Measurements from ENCODE around the gene RNF114. TPM values are rescaled to one million over a fixed set of nuclear protein-coding genes. Genes with fewer than 3 reads are reported as not detected.
A peak's percentile ranks its signal among the peaks of the same experiment; 100 is the strongest.

Gene RNF114
- total and polyA plus RNA-seq, 4 donors, result 30.9 to 87.9 (median 40.9) TPM

DNA sequence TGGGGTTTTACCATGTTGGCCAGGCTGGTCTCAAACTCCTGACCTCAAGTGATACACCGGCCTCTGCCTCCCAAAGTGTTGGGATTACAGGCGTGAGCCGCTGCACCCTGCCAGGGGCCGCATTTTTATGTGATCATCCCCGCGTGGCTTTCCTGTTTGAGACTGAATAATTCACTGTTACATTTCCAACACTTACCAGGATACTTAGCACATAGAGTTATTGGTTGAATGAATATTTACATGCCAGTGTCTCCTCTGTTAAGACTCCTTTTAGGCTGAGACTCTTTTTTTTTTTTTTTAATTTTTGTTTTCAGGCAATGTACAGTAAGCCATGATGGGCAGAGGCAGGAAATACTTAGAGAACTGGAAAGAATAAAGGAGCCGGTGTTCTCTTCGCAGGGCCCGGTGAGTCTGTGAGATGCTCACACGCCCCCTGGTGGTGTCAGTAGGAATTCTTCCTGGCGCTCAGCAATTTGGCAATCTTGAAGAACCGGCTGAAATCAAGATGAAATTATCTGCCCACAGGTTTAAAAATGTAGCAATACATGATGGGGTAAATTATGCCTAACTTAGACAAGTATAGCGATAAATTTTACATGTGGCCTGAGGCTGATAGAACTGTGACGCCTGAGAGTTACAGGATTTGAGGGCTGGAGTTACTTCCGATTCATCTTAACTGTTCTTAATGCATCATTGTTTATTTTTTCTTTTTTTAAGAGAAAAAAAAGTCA, 7.6 kb upstream of the RNF114 start:
- Histone ChIP-seq H3K36me3 (ENCODE audit: control insufficient read depth in 4 of 4, insufficient read depth in 3 of 4, low read depth in 1 of 4, low read length in 3 of 4) (no peaks in the 10 kb centered on the region), H3K27ac (ENCODE audit: low read depth in 1 of 2, low read length in 2 of 2) (no peak overlapping the region), H3K27me3 (ENCODE audit: control insufficient read depth in 4 of 4, insufficient read depth in 4 of 4, low read length in 3 of 4) (no peaks in the 10 kb centered on the region), H3K9me3 (ENCODE audit: control insufficient read depth in 4 of 4, low read length in 3 of 4) (no peaks in the 10 kb centered on the region), H3K4me1 (ENCODE audit: control insufficient read depth in 4 of 4, insufficient read depth in 4 of 4, low read length in 3 of 4) (peaks cover 2 to 6% (median 5%) of the 10 kb centered on the region in 4 donors), H3K9ac (ENCODE audit: low read depth in 1 of 2, low read length in 2 of 2) (no peak overlapping the region), H3K4me3 (ENCODE audit: low read depth in 1 of 3, low read length in 3 of 3) (no peak overlapping the region)
- WGBS, result 21% methylated on average over 15 of the region's 15 CpGs
- peak; percentile 89 to 90 for TF ChIP-seq RAD21 (IDR thresholded peaks at IDR 0.05)
- TF ChIP-seq, protein P1, sequence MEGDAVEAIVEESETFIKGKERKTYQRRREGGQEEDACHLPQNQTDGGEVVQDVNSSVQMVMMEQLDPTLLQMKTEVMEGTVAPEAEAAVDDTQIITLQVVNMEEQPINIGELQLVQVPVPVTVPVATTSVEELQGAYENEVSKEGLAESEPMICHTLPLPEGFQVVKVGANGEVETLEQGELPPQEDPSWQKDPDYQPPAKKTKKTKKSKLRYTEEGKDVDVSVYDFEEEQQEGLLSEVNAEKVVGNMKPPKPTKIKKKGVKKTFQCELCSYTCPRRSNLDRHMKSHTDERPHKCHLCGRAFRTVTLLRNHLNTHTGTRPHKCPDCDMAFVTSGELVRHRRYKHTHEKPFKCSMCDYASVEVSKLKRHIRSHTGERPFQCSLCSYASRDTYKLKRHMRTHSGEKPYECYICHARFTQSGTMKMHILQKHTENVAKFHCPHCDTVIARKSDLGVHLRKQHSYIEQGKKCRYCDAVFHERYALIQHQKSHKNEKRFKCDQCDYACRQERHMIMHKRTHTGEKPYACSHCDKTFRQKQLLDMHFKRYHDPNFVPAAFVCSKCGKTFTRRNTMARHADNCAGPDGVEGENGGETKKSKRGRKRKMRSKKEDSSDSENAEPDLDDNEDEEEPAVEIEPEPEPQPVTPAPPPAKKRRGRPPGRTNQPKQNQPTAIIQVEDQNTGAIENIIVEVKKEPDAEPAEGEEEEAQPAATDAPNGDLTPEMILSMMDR (IDR thresholded peaks at IDR 0.05; ENCODE audit: low read depth, low read length, missing input control), result peak; percentile 93
- TF ChIP-seq, protein P2, sequence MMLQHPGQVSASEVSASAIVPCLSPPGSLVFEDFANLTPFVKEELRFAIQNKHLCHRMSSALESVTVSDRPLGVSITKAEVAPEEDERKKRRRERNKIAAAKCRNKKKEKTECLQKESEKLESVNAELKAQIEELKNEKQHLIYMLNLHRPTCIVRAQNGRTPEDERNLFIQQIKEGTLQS (IDR thresholded peaks at IDR 0.05), result no peak
- peak; percentile 81 for DNase-seq (ENCODE audit: low spot score)

DNA sequence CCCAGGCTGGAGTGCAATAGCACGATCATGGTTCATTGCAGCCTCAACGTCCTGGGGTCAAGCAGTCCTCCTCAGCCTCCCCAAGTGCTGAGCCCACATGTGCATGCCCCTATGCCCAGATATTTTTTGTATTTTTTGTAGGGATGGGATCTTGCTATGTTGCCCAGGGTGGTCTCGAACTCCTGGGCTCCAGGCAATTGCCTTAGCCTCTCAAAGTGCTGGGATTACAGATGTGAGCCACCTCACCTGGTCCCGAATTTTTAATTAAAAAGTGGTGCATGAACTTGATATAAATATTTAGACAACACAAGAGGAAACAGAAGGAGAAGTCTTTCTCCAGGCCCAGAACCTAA, 7.1 kb upstream of the RNF114 start:
- Histone ChIP-seq H3K9ac (ENCODE audit: low read depth in 1 of 2, low read length in 2 of 2) (no peak overlapping the region), H3K9me3 (ENCODE audit: control insufficient read depth in 4 of 4, low read length in 3 of 4) (no peaks in the 10 kb centered on the region), H3K36me3 (ENCODE audit: control insufficient read depth in 4 of 4, insufficient read depth in 3 of 4, low read depth in 1 of 4, low read length in 3 of 4) (no peaks in the 10 kb centered on the region), H3K27ac (ENCODE audit: low read depth in 1 of 2, low read length in 2 of 2) (no peak overlapping the region), H3K4me3 (ENCODE audit: low read depth in 1 of 3, low read length in 3 of 3) (no peak overlapping the region), H3K27me3 (ENCODE audit: control insufficient read depth in 4 of 4, insufficient read depth in 4 of 4, low read length in 3 of 4) (no peaks in the 10 kb centered on the region), H3K4me1 (ENCODE audit: control insufficient read depth in 4 of 4, insufficient read depth in 4 of 4, low read length in 3 of 4) (peaks cover 2 to 4% (median 3%) of the 10 kb centered on the region in 4 donors)
- WGBS, result 37% methylated on average over 4 of the region's 4 CpGs
- TF ChIP-seq, protein P1 (IDR thresholded peaks at IDR 0.05; ENCODE audit: low read depth, low read length, missing input control), result no peak
- TF ChIP-seq HNF4A (conservative IDR thresholded peaks at IDR 0.05) (no peak), FOXA2 (IDR thresholded peaks at IDR 0.05) (no peak), JUND (IDR thresholded peaks at IDR 0.05) (no peak), YY1 (IDR thresholded peaks at IDR 0.05) (no peak), EGR1 (IDR thresholded peaks at IDR 0.05; ENCODE audit: low read depth in 2 of 2) (no peak), GABPA (IDR thresholded peaks at IDR 0.05 in 1 of 2, conservative IDR thresholded peaks at IDR 0.05 in 1 of 2) (no peak), RAD21 (IDR thresholded peaks at IDR 0.05) (no peak), NR2F2 (IDR thresholded peaks at IDR 0.05) (no peak), TAF1 (conservative IDR thresholded peaks at IDR 0.05) (no peak), HNF4G (IDR thresholded peaks at IDR 0.05) (no peak), FOXA1 (IDR thresholded peaks at IDR 0.05) (no peak)
- TF ChIP-seq, protein P2 (IDR thresholded peaks at IDR 0.05), result no peak
- TF ChIP-seq, protein P3, sequence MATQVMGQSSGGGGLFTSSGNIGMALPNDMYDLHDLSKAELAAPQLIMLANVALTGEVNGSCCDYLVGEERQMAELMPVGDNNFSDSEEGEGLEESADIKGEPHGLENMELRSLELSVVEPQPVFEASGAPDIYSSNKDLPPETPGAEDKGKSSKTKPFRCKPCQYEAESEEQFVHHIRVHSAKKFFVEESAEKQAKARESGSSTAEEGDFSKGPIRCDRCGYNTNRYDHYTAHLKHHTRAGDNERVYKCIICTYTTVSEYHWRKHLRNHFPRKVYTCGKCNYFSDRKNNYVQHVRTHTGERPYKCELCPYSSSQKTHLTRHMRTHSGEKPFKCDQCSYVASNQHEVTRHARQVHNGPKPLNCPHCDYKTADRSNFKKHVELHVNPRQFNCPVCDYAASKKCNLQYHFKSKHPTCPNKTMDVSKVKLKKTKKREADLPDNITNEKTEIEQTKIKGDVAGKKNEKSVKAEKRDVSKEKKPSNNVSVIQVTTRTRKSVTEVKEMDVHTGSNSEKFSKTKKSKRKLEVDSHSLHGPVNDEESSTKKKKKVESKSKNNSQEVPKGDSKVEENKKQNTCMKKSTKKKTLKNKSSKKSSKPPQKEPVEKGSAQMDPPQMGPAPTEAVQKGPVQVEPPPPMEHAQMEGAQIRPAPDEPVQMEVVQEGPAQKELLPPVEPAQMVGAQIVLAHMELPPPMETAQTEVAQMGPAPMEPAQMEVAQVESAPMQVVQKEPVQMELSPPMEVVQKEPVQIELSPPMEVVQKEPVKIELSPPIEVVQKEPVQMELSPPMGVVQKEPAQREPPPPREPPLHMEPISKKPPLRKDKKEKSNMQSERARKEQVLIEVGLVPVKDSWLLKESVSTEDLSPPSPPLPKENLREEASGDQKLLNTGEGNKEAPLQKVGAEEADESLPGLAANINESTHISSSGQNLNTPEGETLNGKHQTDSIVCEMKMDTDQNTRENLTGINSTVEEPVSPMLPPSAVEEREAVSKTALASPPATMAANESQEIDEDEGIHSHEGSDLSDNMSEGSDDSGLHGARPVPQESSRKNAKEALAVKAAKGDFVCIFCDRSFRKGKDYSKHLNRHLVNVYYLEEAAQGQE (IDR thresholded peaks at IDR 0.05), result no peak
- TF ChIP-seq, protein P4, sequence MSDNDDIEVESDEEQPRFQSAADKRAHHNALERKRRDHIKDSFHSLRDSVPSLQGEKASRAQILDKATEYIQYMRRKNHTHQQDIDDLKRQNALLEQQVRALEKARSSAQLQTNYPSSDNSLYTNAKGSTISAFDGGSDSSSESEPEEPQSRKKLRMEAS (IDR thresholded peaks at IDR 0.05), result no peak
- TF ChIP-seq, protein P5, sequence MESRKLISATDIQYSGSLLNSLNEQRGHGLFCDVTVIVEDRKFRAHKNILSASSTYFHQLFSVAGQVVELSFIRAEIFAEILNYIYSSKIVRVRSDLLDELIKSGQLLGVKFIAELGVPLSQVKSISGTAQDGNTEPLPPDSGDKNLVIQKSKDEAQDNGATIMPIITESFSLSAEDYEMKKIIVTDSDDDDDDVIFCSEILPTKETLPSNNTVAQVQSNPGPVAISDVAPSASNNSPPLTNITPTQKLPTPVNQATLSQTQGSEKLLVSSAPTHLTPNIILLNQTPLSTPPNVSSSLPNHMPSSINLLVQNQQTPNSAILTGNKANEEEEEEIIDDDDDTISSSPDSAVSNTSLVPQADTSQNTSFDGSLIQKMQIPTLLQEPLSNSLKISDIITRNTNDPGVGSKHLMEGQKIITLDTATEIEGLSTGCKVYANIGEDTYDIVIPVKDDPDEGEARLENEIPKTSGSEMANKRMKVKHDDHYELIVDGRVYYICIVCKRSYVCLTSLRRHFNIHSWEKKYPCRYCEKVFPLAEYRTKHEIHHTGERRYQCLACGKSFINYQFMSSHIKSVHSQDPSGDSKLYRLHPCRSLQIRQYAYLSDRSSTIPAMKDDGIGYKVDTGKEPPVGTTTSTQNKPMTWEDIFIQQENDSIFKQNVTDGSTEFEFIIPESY (IDR thresholded peaks at IDR 0.05), result no peak
- DNase-seq (ENCODE audit: low spot score), result no peak
